NCI-H1930 (cell line): ENCODE measurements around the gene PLIN1.

Source experiments
- DNase-seq, 2 experiments: peaks; one replicate each; lab custom pipeline; 2025; lab: John Stamatoyannopoulos, UW

PLIN1 gene

GRCh38 chr15:89627256-89627970 lies 51.8 kb downstream of the PLIN1 start:
- no peak for DNase-seq

DNA sequence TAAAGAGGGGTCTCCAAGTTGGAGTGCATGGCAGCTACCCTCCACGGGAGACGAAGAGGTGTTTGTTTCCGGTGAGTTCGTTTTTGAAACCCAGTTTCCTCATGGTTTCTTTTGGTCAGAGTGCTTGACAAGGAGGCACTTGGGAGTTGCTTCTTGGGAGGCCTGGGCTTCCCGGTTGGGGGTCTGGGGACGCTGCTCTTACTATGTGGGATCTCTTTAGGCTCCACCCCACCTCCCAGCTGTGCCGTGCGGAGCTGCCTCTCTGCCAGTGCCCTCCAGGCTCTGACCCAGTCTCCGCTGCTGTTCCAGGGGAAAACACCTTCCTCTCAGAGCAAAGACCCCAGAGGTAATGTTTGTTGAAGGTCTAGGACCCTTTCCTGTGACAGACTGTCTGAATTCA lies 53.5 kb downstream of the PLIN1 start:
- DNase-seq: no peak

DNA sequence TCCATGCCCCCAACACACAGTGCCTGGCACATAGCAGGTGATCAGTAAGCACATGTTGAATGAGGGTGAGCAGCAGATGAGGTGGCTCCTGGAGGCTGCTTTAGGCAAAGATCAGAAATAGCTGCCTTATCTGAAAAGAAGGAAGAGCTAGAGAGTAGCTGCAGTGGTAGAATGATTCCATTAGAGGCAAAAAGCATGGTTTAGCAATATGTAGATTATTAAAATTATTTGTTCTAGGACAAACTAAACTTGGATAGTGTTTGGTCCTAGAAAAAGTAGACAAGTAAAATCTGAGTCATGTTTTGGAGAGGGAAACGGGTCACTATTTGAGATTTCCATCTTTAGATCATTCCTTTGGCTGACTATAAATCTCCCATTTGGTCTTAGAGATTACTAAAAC lies 56.0 kb downstream of the PLIN1 start:
- no peak for DNase-seq

DNA sequence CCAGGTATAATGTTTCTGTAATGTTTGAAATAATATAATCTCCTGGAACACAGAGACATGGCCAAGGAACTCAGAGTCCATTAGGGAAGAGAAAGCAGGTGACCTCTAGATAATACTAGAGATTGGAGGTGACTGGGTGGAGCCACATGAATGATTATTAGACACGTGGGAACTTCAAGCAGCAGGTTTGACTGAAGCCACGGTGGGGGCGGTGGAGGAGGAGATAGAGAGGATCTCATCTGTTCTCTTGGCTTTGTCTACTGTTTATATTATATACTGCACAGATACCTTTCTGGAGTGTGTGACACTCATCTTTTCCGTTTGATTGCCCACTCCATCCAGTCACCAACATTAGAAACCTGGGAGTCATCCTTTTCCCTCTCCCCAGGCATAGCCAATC lies 57.6 kb downstream of the PLIN1 start:
- DNase-seq: no peak

DNA sequence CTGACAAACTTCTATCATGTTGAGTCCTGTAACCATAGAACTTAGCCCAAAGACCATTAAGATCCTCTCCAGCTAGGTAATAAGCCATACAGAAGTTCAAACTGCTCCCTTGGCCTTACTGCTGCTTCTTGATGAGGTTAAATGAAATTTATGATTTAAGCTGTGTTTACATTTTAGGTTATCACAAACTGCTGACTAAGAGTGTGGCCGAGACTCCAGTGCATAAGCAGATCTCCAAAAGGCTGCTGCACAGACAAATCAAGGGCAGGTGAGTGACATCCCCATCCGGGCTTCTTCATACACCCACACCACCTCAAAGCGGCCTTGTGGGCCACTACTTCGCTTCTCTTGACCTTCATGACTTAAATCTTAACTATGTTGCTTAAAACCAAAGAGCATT lies 62.9 kb downstream of the PLIN1 start:
- DNase-seq: no peak

GRCh38 chr15:89615135-89615534 lies 64.0 kb downstream of the PLIN1 start:
- DNase-seq: no peak
